Posterior cingulate gyrus (tissue), 11 donors: ENCODE data around the gene FAM76A.
"Not testable (repeated sequence)": the region's sequence is repeated elsewhere in the genome, so short reads cannot be mapped to it uniquely, and the experiment has no call there.

ENCODE experiments used
- DNase-seq, 10 donors: peaks; one replicate each; pipeline versions ENCODE4 v3.0.0 to v3.0.0-alpha.2; 2020 to 2021; ENCODE audit warnings: mixed read lengths in 3 of 10
- intact Hi-C: fragments of 100-400 bp; cut with DNase I; formaldehyde crosslinking; loops from one replicate; pipeline ENCODE4 v1.15.1; 2023

The FAM76A gene

GRCh38 chr1:27773826-27774445 is 48.2 kb downstream of the FAM76A start:
- no peak for DNase-seq
- intact Hi-C loops, result loop anchor here (1.0 to 2.0 kb wide), 2 partner anchors 49 to 57 kb away; partner anchors contain the start of genes FAM76A and PPP1R8

GRCh38 chr1:27774654-27775053 is 48.9 kb downstream of the FAM76A start:
- intact Hi-C loops, result no loop called here
- DNase-seq, result no peak

DNA sequence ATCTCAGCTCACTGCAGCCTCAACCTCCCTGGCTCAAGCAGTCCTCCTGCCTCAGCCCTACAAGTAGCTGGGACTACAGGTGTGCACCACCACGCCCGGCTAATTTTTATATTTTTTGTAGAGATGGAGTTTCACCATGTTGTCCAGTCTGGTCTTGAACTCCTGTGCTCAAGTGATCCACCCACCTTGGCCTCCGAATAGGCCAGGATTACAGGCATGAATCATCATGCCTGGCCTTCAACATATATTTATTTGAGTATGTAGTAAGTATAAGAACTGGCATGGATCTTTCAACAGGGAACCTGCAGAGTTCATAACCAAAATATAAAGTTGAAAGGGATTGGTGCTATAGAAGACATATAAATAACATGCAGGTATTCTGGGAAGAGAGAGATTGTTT is 49.6 kb downstream of the FAM76A start:
- intact Hi-C loops, DNase-seq: not testable (repeated sequence)

DNA sequence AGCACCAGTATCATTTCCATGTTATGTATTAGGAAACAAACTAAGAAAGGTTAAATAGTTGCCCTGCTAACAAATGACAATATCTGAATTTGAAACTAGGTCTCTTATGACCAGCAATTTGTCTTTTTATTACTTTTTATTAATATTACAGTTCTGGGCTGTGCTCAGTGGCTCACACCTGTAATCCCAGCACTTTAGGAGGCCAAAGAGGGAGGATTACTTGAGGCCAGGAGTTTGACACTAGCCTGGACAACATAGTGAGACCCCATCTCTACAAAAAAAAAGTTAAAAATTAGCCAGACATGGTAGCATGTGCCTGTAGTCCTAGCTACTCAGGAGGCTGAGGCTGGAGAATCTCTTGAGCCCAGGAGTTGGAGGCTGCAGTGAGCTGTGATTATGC is 50.5 kb downstream of the FAM76A start:
- intact Hi-C loops, DNase-seq: not testable (repeated sequence)

DNA sequence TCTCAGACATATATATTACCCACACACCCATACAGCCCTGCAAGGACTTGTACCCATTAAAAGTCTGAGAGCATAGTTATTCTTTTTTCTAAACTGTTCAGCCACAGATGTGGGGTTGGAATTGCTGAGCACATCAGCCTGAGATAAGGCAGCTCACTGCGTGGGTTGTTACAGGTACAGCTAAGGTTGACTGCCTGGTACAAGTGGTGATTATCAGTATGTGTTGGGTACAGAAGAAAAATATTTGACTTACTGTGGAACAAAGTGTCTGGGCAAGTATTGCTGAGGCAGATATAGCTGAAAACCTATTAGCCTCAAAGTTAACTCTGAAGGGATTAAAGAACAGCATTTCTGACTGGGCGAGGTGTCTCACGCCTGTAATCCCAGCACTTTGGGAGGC is 52.3 kb downstream of the FAM76A start:
- intact Hi-C loops, result no loop called here
- no peak for DNase-seq

DNA sequence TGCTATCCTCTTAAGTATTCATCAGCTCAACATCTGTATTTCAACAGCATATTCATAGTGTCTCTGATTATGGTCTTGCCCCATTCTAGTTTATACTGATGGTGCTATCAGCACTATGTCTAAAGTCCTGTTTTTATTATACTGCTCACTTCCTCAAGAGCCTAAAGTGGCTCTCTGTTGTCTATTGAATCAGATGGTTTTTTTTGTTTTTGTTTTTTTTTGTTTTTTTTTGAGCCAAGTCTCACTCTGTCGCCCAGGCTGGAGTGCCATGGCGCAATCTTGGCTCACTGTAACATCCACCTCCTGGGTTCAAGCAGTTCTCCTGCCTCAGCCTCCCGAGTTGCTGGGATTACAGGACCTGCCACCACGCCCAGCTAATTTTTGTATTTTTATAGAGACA is 53.4 kb downstream of the FAM76A start:
- intact Hi-C loops, result no loop called here

GRCh38 chr1:27782950-27783349 is 57.2 kb downstream of the FAM76A start:
- DNase-seq, result no peak
- intact Hi-C loops, result no loop called here

More for the DNA sequence above, 53.4 kb downstream of the FAM76A start:
- no peak for DNase-seq

DNA sequence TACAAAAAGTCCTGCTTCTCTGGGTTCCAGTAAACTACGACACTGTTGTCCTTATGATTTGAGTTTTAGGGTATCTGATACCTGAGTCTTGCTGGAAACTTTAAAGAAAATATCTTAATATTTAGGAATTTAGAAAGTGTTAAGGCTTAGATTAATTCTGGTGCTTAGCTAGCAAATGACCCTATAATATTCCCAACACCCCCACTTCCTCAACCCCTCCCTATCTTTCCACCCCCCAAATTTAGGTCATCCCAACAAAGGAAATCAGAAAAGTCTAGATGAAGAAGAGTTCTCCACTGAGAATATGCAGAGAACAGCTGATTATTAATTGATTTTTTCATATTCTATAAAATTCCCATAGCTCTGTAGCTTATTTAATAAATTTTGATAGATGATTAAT is 58.9 kb downstream of the FAM76A start:
- intact Hi-C loops, result no loop called here
- no peak for DNase-seq

GRCh38 chr1:27785781-27786455 is 60.2 kb downstream of the FAM76A start:
- DNase-seq, result no peak
- intact Hi-C loops, result no loop called here

DNA sequence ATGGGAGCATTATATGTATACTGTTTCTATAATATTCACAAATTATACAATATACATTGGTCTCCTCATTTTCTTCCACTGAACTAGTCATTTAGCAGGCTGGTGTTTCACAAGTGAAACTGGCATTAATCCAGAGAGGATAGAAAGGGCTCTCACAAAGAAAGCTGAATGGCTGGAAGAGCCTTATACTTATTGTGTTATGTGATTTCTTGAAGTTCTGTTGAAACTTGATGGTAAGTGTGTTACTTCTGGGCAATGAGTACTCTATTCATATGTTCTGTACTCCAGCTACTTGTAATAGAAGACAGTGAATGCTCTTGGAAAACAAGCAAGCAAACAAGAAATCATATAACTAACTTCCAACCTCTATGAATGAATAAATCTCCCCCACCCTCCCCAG is 62.1 kb downstream of the FAM76A start:
- intact Hi-C loops, result no loop called here
- DNase-seq, result no peak

GRCh38 chr1:27789540-27790041 is 63.8 kb downstream of the FAM76A start:
- intact Hi-C loops, result no loop called here
- no peak for DNase-seq

- DNase-seq, intact Hi-C loops: not testable (repeated sequence)
Observed at GRCh38 chr1:27790270-27790669, 64.5 kb downstream of the FAM76A start.

GRCh38 chr1:27795601-27796000 is 69.8 kb downstream of the FAM76A start:
- DNase-seq, result no peak

DNA sequence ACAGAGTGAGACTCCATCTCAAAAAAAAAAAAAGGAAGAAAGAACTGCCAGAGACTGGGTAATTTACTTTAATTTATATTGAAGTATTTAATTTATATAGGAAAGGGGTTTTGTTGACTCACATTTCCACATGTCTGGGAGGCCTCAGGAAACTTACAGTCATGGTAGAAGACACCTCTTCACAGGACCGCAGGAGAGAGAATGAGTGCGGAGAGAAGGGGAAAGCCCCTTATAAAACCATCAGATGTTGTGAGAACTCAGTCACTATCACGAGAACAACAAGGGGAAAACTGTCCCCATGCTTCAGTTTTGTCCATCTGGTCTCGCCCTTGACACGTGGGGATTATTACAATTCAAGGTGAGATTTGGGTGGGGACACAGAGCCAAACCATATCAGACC is 79.0 kb downstream of the FAM76A start:
- intact Hi-C loops, result no loop called here
- no peak for DNase-seq

More at GRCh38 chr1:27795601-27796000, 69.8 kb downstream of the FAM76A start:
- intact Hi-C loops, result no loop called here

DNA sequence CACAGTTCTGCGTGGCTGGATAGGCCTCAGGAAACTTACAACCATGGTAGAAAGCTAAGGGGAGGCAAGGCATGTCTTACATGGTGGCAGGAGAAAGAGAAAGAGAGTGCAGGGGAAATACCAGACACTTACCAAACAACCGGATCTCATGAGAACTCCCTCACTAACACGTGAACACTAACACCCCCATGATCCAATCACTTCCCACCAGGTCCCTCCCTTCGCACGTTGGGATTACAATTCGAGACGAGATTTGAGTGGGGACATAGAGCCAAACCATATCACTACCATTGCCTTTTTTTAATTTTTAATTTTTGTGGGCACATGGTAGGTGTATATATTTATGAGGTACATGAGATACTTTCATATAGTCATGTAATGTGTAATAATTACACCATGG is 81.0 kb downstream of the FAM76A start:
- intact Hi-C loops, result no loop called here
- DNase-seq, result no peak

DNA sequence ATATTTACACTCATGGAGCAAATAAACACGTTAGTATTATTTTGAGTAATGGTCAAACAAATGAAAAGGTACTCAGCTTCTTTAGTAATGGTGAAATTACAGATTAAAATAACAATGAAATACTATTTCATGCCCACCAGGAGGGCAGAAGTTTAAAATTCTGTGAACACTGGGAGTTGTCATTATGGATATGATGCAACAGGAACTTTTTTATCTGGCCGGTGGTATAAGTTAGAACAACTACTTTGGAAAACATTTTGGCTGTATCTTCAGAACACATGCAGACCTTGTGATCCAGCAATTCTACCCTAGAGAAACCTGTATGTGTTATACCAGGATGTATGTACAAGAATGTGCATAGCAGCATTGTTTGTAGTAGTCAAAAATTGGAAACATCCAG is 81.6 kb downstream of the FAM76A start:
- no peak for DNase-seq
- intact Hi-C loops, result no loop called here

DNA sequence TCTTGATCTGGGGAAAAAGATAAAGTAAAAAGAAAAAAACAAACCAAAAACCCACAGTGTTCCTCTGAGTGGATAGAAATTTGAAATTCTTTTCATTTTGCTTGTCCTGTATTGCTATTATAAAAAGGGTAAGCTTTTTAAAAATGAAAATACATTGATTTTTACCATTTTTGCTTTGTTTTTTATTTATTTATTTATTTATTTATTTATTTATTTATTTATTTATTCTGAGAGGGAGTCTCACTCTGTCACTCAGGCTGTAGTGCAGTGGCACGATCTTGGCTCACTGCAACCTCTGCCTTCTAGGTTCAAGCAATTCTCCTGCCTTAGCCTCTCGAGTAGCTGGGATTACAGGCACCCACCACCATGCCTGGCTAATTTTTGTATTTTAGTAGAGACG is 82.4 kb downstream of the FAM76A start:
- DNase-seq, intact Hi-C loops: not testable (repeated sequence)

GRCh38 chr1:27809883-27810282 is 84.1 kb downstream of the FAM76A start:
- DNase-seq, result no peak
- intact Hi-C loops, result no loop called here

- DNase-seq, result no peak
Observed at GRCh38 chr1:27811741-27812500, 86.2 kb downstream of the FAM76A start.

More at GRCh38 chr1:27811741-27812500, 86.2 kb downstream of the FAM76A start:
- intact Hi-C loops, result no loop called here
